ENCODE results near the gene NFATC1. TPM values are rescaled to one million over a fixed set of nuclear protein-coding genes. Genes with fewer than 3 reads are reported as not detected.

NFATC1 gene
- total RNA-seq, 1 donor from 2014 or later = 21.9 TPM

- H3K27ac ChIP-seq = no peak overlapping the region
Observed at GRCh38 chr18:79445696-79446561, 50.2 kb downstream of the NFATC1 start.

DNA sequence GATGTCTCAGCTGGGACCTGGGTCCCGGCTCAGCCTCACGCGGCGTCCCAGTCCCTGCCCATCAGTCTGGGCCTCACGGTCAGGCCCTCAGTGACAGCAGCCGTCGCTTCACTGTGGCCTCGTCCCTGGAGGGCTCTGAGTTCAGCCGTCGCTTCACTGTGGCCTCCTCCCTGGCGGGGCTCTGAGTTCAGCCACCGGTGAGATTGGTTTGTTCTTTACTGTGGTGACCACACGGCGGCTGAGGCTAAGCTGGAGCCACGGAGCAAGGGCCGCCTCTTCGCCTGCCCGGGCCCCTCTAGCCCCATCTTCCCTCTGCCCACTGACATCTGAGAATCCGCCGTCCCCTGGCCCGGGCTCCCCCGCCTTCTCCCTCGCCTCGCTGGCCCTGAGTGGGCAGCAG is 51.2 kb downstream of the NFATC1 start:
- intact Hi-C loops (cut with DNase I) = no loop called here
- TF ChIP-seq POLR2AphosphoS5 (IDR thresholded peaks at IDR 0.05; ENCODE audit: insufficient read depth in 1 of 2, low read depth in 1 of 2) = no peak
- no peak for TF ChIP-seq POLR2A (IDR thresholded peaks at IDR 0.05)
- no peak for TF ChIP-seq CTCF (IDR thresholded peaks at IDR 0.05)
- DNase-seq (ENCODE audit: extremely low spot score in 2 of 2) = no peak
- H3K4me3 ChIP-seq = no peak overlapping the region
- H3K4me1 ChIP-seq = no peaks in the 10 kb centered on the region
- peaks cover 0 to 7% of the 10 kb centered on the region in 2 donors for H3K36me3 ChIP-seq
- H3K27me3 ChIP-seq = no peaks in the 10 kb centered on the region
- no peaks in the 10 kb centered on the region for H3K9me3 ChIP-seq
- no peak overlapping the region for H3K27ac ChIP-seq

More at GRCh38 chr18:79445696-79446561, 50.2 kb downstream of the NFATC1 start:
- Histone ChIP-seq H3K27me3 (no peaks in the 10 kb centered on the region), H3K4me3 (no peak overlapping the region), H3K4me1 (no peaks in the 10 kb centered on the region), H3K9me3 (no peaks in the 10 kb centered on the region), H3K36me3 (no peaks in the 10 kb centered on the region)
- intact Hi-C loops (cut with DNase I) = no loop called here
- no peak for DNase-seq (ENCODE audit: extremely low spot score in 2 of 2)
- no peak for TF ChIP-seq POLR2A (IDR thresholded peaks at IDR 0.05)
- no peak for TF ChIP-seq POLR2AphosphoS5 (IDR thresholded peaks at IDR 0.05; ENCODE audit: insufficient read depth in 1 of 2, low read depth in 1 of 2)
- TF ChIP-seq CTCF (IDR thresholded peaks at IDR 0.05) = no peak

GRCh38 chr18:79447703-79448367 is 52.1 kb downstream of the NFATC1 start:
- no peak for TF ChIP-seq CTCF (IDR thresholded peaks at IDR 0.05)
- no peak for TF ChIP-seq POLR2A (IDR thresholded peaks at IDR 0.05)
- no peak for TF ChIP-seq POLR2AphosphoS5 (IDR thresholded peaks at IDR 0.05; ENCODE audit: insufficient read depth in 1 of 2, low read depth in 1 of 2)
- Histone ChIP-seq H3K9me3 (no peaks in the 10 kb centered on the region), H3K27ac (no peak overlapping the region), H3K4me1 (no peaks in the 10 kb centered on the region), H3K27me3 (no peaks in the 10 kb centered on the region), H3K4me3 (no peak overlapping the region), H3K36me3 (peaks cover 0 to 10% of the 10 kb centered on the region in 2 donors)
- intact Hi-C loops (cut with DNase I) = no loop called here
- no peak for DNase-seq (ENCODE audit: extremely low spot score in 2 of 2)

DNA sequence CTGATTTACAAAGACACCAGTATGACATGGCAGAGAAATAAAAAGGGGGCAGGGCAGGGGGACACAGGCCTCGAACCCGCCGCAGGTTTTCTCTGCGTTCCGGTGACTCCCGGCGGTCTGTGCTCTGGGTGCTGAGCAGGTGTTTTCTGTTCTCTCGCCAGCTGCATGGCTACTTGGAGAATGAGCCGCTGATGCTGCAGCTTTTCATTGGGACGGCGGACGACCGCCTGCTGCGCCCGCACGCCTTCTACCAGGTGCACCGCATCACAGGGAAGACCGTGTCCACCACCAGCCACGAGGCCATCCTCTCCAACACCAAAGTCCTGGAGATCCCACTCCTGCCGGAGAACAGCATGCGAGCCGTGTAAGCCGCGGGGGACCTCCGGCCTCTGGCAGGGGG is 52.9 kb downstream of the NFATC1 start:
- TF ChIP-seq POLR2AphosphoS5 (IDR thresholded peaks at IDR 0.05; ENCODE audit: insufficient read depth in 1 of 2, low read depth in 1 of 2) (no peak), POLR2A (IDR thresholded peaks at IDR 0.05) (no peak), CTCF (IDR thresholded peaks at IDR 0.05) (no peak)
- Histone ChIP-seq H3K27me3 (no peaks in the 10 kb centered on the region), H3K4me1 (no peaks in the 10 kb centered on the region), H3K27ac (no peak overlapping the region), H3K4me3 (no peak overlapping the region), H3K36me3 (peaks cover 0 to 10% of the 10 kb centered on the region in 2 donors), H3K9me3 (no peaks in the 10 kb centered on the region)
- DNase-seq (ENCODE audit: extremely low spot score in 2 of 2) = no peak
- intact Hi-C loops (cut with DNase I) = no loop called here

Measured in vagina (tissue), 2 donors.